Measurements from ENCODE around the gene ALG12. TPM values are rescaled to one million over a fixed set of nuclear protein-coding genes. Genes with fewer than 3 reads are reported as not detected.

The ALG12 gene
- total and polyA plus RNA-seq, 2 of the 4 experiments (the other 2 are of a cell fraction) = 7.2 to 10.9 TPM

- Histone ChIP-seq H4K8ac (ENCODE audit: low read depth in 2 of 2, low read length in 2 of 2) (no peak overlapping the region), H2AK5ac (ENCODE audit: low read depth, low read length) (no peak overlapping the region), H3K4ac (ENCODE audit: low read depth, low read length) (no peak overlapping the region), H3K27ac (ENCODE audit: insufficient read depth, low read length) (no peak overlapping the region), H3K36me3 (ENCODE audit: control insufficient read depth, insufficient read depth, low read length) (peaks cover 19% of the 10 kb centered on the region), H3K14ac (replicated peaks; ENCODE audit: low read depth, low read length) (no peak overlapping the region), H3K4me1 (ENCODE audit: control insufficient read depth, insufficient read depth, low read length) (no peaks in the 10 kb centered on the region), H2AFZ (replicated peaks; ENCODE audit: low read length, poor library complexity) (no peak overlapping the region), H3K79me1 (ENCODE audit: low read depth in 1 of 2, low read length in 2 of 2) (peaks cover 2 to 38% of the 10 kb centered on the region in 2 experiments), H4K91ac (ENCODE audit: insufficient read depth, low read depth, low read length) (no peak overlapping the region), H4K20me1 (ENCODE audit: insufficient read depth, low read length) (peaks cover 10% of the 10 kb centered on the region), H3K9ac (ENCODE audit: low read depth, low read length) (no peak overlapping the region), H2BK20ac (ENCODE audit: low read depth, low read length) (no peak overlapping the region), H3K4me2 (ENCODE audit: low read depth, low read length) (no peak overlapping the region), H2BK15ac (ENCODE audit: low read depth, low read length) (no peak overlapping the region), H3K9me1 (ENCODE audit: insufficient read depth, low read length) (peaks cover 12% of the 10 kb centered on the region), H3K9me3 (ENCODE audit: control insufficient read depth, insufficient read depth, low read length) (peaks cover 2% of the 10 kb centered on the region; the same call in 1 of the 2 replicates), H2BK5ac (ENCODE audit: low read depth, low read length, poor library complexity, severe bottlenecking) (no peak overlapping the region), H3K27me3 (ENCODE audit: control insufficient read depth, insufficient read depth, low read length) (no peaks in the 10 kb centered on the region), H3K4me3 (ENCODE audit: insufficient read depth, low read depth, low read length) (no peak overlapping the region), H4K5ac (ENCODE audit: low read depth, low read length) (no peak overlapping the region), H2AK9ac (replicated peaks; ENCODE audit: low read depth, low read length, poor library complexity) (no peak overlapping the region), H3K18ac (ENCODE audit: low read depth, low read length) (no peak overlapping the region), H3K56ac (ENCODE audit: extremely low read depth, insufficient read depth, low read length) (no peak overlapping the region), H3K23ac (ENCODE audit: low read depth, low read length) (no peak overlapping the region), H2BK120ac (ENCODE audit: low read depth, low read length) (no peak overlapping the region)
- POLR2A ChIA-PET (ENCODE audit: unreplicated experiment) = no interaction called here
- in situ Hi-C loops (cut with MboI; ENCODE audit: low sequenced_read_pairs) (no loop called here), intact Hi-C loops (cut with micrococcal nuclease) (no loop called here), dilution Hi-C loops (cut with HindIII; ENCODE audit: low sequenced_read_pairs, unreplicated experiment) (no loop called here)
- DNase-seq = no peak
- TF ChIP-seq CHD1 (IDR thresholded peaks at IDR 0.05; ENCODE audit: low read depth, low read length) = no peak
- TF ChIP-seq USF2 (IDR thresholded peaks at IDR 0.05; ENCODE audit: low read depth, low read length) = no peak
- TF ChIP-seq MAZ (IDR thresholded peaks at IDR 0.05; ENCODE audit: borderline replicate concordance, low read depth, low read length) = no peak
- TF ChIP-seq RFX5 (IDR thresholded peaks at IDR 0.05; ENCODE audit: low read depth, low read length) = no peak
- no peak for TF ChIP-seq MAFK (IDR thresholded peaks at IDR 0.05; ENCODE audit: low read depth, low read length)
- TF ChIP-seq ELK1 (IDR thresholded peaks at IDR 0.05; ENCODE audit: borderline replicate concordance, low read depth, low read length) = no peak
- no peak for TF ChIP-seq POLR2A (IDR thresholded peaks at IDR 0.05; ENCODE audit: low read depth, low read length)
- TF ChIP-seq NFE2L2 (IDR thresholded peaks at IDR 0.05; ENCODE audit: low read depth, low read length) = no peak
- no peak for TF ChIP-seq BHLHE40 (IDR thresholded peaks at IDR 0.05; ENCODE audit: low read depth, low read length)
- no peak for TF ChIP-seq SMC3 (IDR thresholded peaks at IDR 0.05; ENCODE audit: low read depth, low read length)
- TF ChIP-seq CEBPB (IDR thresholded peaks at IDR 0.05; ENCODE audit: low read depth, low read length) = no peak
- TF ChIP-seq RAD21 (IDR thresholded peaks at IDR 0.05; ENCODE audit: low read length) = no peak
- TF ChIP-seq MXI1 (IDR thresholded peaks at IDR 0.05; ENCODE audit: borderline replicate concordance, low read depth, low read length) = no peak
- no TSS peak for BruUV-seq (replicated peaks)
- WGBS, 2 experiments (ENCODE audit: extremely low coverage in 2 of 2, insufficient read length in 1 of 2) = 80% methylated on average over 1 of the region's 5 CpGs; no CpG with 5 or more reads in 1 of the 2 experiments
- ATAC-seq (ENCODE audit: low read depth) = no peak
- CTCF ChIA-PET = no interaction called here
Observed at GRCh38 chr22:49896201-49896600, 22.0 kb downstream of the ALG12 start.

Measured in IMR-90 (cell line).